Measurements from ENCODE around the gene TMC2. TPM values are rescaled to one million over a fixed set of nuclear protein-coding genes. Genes with fewer than 3 reads are reported as not detected.

TMC2 gene
- total and polyA plus RNA-seq, 2 of the 8 experiments (the other 6 are each of a cell fraction or from before 2014, with no cell fraction given), result not detected

GRCh38 chr20:2640260-2640659 lies 103.9 kb downstream of the TMC2 start:
- no peaks in the 10 kb centered on the region for H3K4me1 ChIP-seq (replicated peaks in 1 of 4; ENCODE audit: control insufficient read depth in 3 of 4, insufficient read depth in 4 of 4, low read length in 3 of 4)
- H2BK15ac ChIP-seq (ENCODE audit: low read length), result no peak overlapping the region
- H3K27me3 ChIP-seq (replicated peaks in 1 of 4; ENCODE audit: control insufficient read depth in 3 of 4, extremely low read depth in 1 of 4, insufficient read depth in 3 of 4, low read length in 3 of 4), result no peaks in the 10 kb centered on the region; a peak in 2 of 7 replicates
- H3K23ac ChIP-seq (ENCODE audit: insufficient read length), result no peak overlapping the region
- H3K9ac ChIP-seq (replicated peaks in 1 of 4; ENCODE audit: extremely low read depth in 1 of 4, low read depth in 3 of 4, low read length in 3 of 4), result no peak overlapping the region
- H3K56ac ChIP-seq (replicated peaks; ENCODE audit: insufficient read length, low read depth, low read length), result no peak overlapping the region
- H2BK20ac ChIP-seq (ENCODE audit: low read length), result no peak overlapping the region
- H4K8ac ChIP-seq (ENCODE audit: extremely low read depth, insufficient read depth, low read length), result no peak overlapping the region
- no peak overlapping the region for H4K91ac ChIP-seq (replicated peaks; ENCODE audit: insufficient read length, low read length)
- DNase-seq (ENCODE audit: low read depth in 1 of 2, low spot score in 2 of 2) (no peak), FAIRE-seq (no peak)
- no peaks in the 10 kb centered on the region for H3K79me1 ChIP-seq (ENCODE audit: low read depth, low read length)
- no peaks in the 10 kb centered on the region for H3K36me3 ChIP-seq (ENCODE audit: control insufficient read depth in 2 of 4, insufficient read depth in 4 of 4, low read length in 3 of 4)
- no peak overlapping the region for H2BK12ac ChIP-seq (ENCODE audit: low read depth, low read length)
- peaks cover 1% of the 10 kb centered on the region; the same call in 1 of the 2 replicates for H3K23me2 ChIP-seq (ENCODE audit: low read depth, low read length)
- H3K4me3 ChIP-seq (ENCODE audit: extremely low read depth in 1 of 4, insufficient read depth in 2 of 4, low read depth in 3 of 4, low read length in 4 of 4), result no peak overlapping the region
- H2BK120ac ChIP-seq (replicated peaks; ENCODE audit: low read depth, low read length), result no peak overlapping the region
- CTCF ChIA-PET (ENCODE audit: partially characterized antibody), result interaction anchor here (0.7 kb wide), 1 partner anchor 15 kb away, joined by 3 read pairs; no protein-coding TSS in a partner anchor
- H3K14ac ChIP-seq (ENCODE audit: insufficient read length), result no peak overlapping the region
- no peak overlapping the region for H3K18ac ChIP-seq (ENCODE audit: extremely low read depth, low read length)
- H3K4ac ChIP-seq (replicated peaks; ENCODE audit: insufficient read length, low read depth, low read length), result no peak overlapping the region
- H3K9me3 ChIP-seq (ENCODE audit: insufficient read depth in 2 of 2, low read depth in 1 of 2, low read length in 1 of 2), result no peaks in the 10 kb centered on the region; a peak in 1 of 4 replicates
- no peak overlapping the region for H3K27ac ChIP-seq (ENCODE audit: low read depth, low read length)
- H2AFZ ChIP-seq (ENCODE audit: low read length), result no peak overlapping the region
- H3K79me2 ChIP-seq (ENCODE audit: control insufficient read depth in 1 of 2, insufficient read depth in 2 of 2, low read length in 2 of 2), result no peaks in the 10 kb centered on the region
- H4K5ac ChIP-seq (ENCODE audit: insufficient read length, low read depth, low read length), result no peak overlapping the region
- no peak overlapping the region for H2BK5ac ChIP-seq (ENCODE audit: low read depth, low read length)
- H3K4me2 ChIP-seq (ENCODE audit: insufficient read depth in 1 of 2, low read depth in 2 of 2, low read length in 2 of 2), result no peak overlapping the region
- 67% methylated on average over 1 of the region's 1 CpG; no CpG with 5 or more reads in 1 of the 2 experiments for WGBS, 2 experiments (ENCODE audit: extremely low coverage in 1 of 2, insufficient coverage in 1 of 2, insufficient read length in 1 of 2, insufficient replicate concordance in 2 of 2, low coverage in 1 of 2, low lambda C conversion rate in 2 of 2, missing lambda C conversion rate in 1 of 2)
- H2AK5ac ChIP-seq (ENCODE audit: low read depth, low read length), result no peak overlapping the region
- no peaks in the 10 kb centered on the region for H4K20me1 ChIP-seq (replicated peaks in 1 of 2; ENCODE audit: control insufficient read depth in 1 of 2, insufficient read depth in 2 of 2, low read length in 2 of 2)
- POLR2A ChIA-PET (ENCODE audit: partially characterized antibody), result interaction anchor here (1.3 to 18.1 kb wide), 2 partner anchors 16 to 25 kb away, joined by 3 to 463 read pairs; partner anchors contain the start of genes IDH3B and NOP56
- TF ChIP-seq EGR1 (IDR thresholded peaks at IDR 0.05; ENCODE audit: borderline replicate concordance, low read depth, low read length), result no peak
- TF ChIP-seq ATF3 (IDR thresholded peaks at IDR 0.05; ENCODE audit: insufficient read depth, low read depth, low read length), result no peak
- no peak for TF ChIP-seq CTBP2 (IDR thresholded peaks at IDR 0.05; ENCODE audit: borderline replicate concordance, insufficient read depth, insufficient read length, low read length)
- no peak for TF ChIP-seq KDM5A (IDR thresholded peaks at IDR 0.05; ENCODE audit: low read length)

Data from H1 (cell line).